Stimulated activated CD8-positive, alpha-beta memory T cell treated with anti-CD3 and anti-CD28 coated beads, Interleukin-15, amount 100 ng/mL, for 4 hours (primary cell): Measurements from ENCODE around the gene MVB12B.

Experiments used
- DNase-seq, 2 donors: peaks; one replicate each; pipeline ENCODE4 v3.0.0-alpha.2; 2020; ENCODE audit warnings: low read depth in 2 of 2

MVB12B gene

GRCh38 chr9:126407114-126407870 is 80.7 kb downstream of the MVB12B start:
- DNase-seq = no peak

- no peak for DNase-seq
Measured at GRCh38 chr9:126408004-126408403, 81.4 kb downstream of the MVB12B start.

- no peak for DNase-seq
Measured at GRCh38 chr9:126410229-126410628, 83.6 kb downstream of the MVB12B start.

GRCh38 chr9:126411225-126411947 is 84.8 kb downstream of the MVB12B start:
- no peak for DNase-seq

GRCh38 chr9:126411948-126412284 is 85.3 kb downstream of the MVB12B start:
- DNase-seq = no peak

- DNase-seq = no peak
Measured at GRCh38 chr9:126412905-126413304, 86.3 kb downstream of the MVB12B start.

GRCh38 chr9:126413391-126414068 is 86.9 kb downstream of the MVB12B start:
- no peak for DNase-seq

- no peak for DNase-seq
Measured at GRCh38 chr9:126415741-126416370, 89.2 kb downstream of the MVB12B start.

GRCh38 chr9:126417043-126417442 is 90.4 kb downstream of the MVB12B start:
- no peak for DNase-seq

GRCh38 chr9:126417684-126418083 is 91.1 kb downstream of the MVB12B start:
- no peak for DNase-seq

- DNase-seq = no peak
Measured at GRCh38 chr9:126418608-126419007, 92.0 kb downstream of the MVB12B start.

GRCh38 chr9:126419475-126419874 is 92.8 kb downstream of the MVB12B start:
- DNase-seq = no peak

GRCh38 chr9:126420135-126420534 is 93.5 kb downstream of the MVB12B start:
- DNase-seq = no peak

- no peak for DNase-seq
Measured at GRCh38 chr9:126420643-126421564, 94.3 kb downstream of the MVB12B start.

GRCh38 chr9:126421567-126422428 is 95.2 kb downstream of the MVB12B start:
- no peak for DNase-seq

- no peak for DNase-seq
Measured at GRCh38 chr9:126423142-126423915, 96.7 kb downstream of the MVB12B start.

- no peak for DNase-seq
Measured at GRCh38 chr9:126423916-126424185, 97.2 kb downstream of the MVB12B start.

GRCh38 chr9:126424511-126424910 is 97.9 kb downstream of the MVB12B start:
- DNase-seq = no peak

GRCh38 chr9:126428534-126429175 is 102.0 kb downstream of the MVB12B start:
- DNase-seq = no peak
